Measurements from ENCODE around the gene BRSK2.

BRSK2 gene

DNA sequence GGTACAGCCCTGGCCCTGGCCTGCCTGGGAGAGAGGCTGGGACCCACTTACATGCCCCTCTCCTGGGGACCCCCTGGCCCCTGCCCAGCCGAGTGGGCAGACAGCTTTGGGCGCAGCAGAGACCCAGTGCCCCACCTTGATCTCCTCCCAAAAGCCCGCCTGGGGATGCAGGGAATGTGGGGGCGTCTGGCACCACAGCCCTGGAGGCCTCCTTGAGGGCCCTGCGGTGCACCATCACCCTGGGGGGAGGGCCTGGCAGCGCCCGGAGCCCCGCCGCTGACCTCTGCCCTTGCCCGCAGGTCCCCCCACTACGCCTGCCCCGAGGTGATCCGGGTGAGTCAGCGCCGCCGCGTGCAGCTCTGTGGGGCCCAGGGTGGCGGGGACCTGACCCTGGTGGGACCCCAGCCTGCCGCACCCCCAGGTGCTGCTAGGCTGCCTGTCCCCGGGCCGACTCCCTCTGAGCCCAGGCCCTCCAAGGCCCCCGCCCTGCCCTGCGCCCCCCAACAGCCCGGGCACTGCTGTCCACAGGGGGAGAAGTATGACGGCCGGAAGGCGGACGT lies 53.2 kb downstream of the BRSK2 start:
- FAIRE-seq (no peak), DNase-seq (ENCODE audit: insufficient read length, low spot score) (no peak)
- TF ChIP-seq, protein P1, sequence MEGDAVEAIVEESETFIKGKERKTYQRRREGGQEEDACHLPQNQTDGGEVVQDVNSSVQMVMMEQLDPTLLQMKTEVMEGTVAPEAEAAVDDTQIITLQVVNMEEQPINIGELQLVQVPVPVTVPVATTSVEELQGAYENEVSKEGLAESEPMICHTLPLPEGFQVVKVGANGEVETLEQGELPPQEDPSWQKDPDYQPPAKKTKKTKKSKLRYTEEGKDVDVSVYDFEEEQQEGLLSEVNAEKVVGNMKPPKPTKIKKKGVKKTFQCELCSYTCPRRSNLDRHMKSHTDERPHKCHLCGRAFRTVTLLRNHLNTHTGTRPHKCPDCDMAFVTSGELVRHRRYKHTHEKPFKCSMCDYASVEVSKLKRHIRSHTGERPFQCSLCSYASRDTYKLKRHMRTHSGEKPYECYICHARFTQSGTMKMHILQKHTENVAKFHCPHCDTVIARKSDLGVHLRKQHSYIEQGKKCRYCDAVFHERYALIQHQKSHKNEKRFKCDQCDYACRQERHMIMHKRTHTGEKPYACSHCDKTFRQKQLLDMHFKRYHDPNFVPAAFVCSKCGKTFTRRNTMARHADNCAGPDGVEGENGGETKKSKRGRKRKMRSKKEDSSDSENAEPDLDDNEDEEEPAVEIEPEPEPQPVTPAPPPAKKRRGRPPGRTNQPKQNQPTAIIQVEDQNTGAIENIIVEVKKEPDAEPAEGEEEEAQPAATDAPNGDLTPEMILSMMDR (IDR thresholded peaks at IDR 0.05; ENCODE audit: insufficient read depth, missing control alignments), result no peak

DNA sequence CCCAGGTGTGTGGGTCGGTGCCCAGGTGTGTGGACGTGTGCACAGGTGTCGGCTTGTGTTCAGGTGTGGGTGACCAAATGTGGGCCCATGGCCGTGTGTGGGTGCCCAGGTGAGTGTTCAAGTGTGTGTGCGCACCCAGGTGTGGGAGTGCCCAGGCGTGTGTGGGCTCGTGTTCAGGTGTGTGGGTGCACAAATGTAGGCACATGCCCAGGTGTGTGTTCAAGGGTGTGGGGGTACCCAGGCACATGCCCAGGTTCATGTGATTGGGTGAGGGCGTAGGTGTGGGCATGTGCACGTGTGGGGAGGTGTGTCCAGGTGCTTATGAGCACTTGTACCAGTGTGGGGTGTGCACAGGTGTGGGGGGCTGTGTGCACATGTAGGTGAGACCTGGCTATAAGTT lies 54.0 kb downstream of the BRSK2 start:
- DNase-seq (ENCODE audit: insufficient read length, low spot score) (no peak), FAIRE-seq (no peak)
- TF ChIP-seq, protein P1 (IDR thresholded peaks at IDR 0.05; ENCODE audit: insufficient read depth, missing control alignments), result no peak

DNA sequence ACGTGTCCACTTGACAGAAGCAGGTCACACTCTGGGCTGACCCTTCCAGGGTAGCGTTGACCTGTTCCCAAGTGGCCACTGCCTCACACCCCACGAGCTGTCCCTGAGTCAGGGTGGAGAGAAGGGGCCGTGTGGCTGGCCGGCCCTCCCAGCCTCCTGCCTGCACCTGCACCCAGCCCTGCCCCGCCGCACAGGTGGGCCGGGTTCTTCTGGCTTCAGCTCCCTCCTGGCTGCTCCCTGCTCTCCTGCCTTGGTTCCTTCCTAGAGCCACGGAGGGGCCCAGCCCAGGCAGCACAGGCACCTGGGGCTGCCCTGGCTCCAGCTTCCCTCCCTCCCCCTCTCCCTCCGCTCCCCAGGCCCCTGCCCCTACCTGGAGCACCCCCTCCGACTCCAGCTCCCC lies 54.6 kb downstream of the BRSK2 start:
- TF ChIP-seq, protein P1 (IDR thresholded peaks at IDR 0.05; ENCODE audit: insufficient read depth, missing control alignments), result no peak
- DNase-seq (ENCODE audit: insufficient read length, low spot score) (no peak), FAIRE-seq (no peak)

DNA sequence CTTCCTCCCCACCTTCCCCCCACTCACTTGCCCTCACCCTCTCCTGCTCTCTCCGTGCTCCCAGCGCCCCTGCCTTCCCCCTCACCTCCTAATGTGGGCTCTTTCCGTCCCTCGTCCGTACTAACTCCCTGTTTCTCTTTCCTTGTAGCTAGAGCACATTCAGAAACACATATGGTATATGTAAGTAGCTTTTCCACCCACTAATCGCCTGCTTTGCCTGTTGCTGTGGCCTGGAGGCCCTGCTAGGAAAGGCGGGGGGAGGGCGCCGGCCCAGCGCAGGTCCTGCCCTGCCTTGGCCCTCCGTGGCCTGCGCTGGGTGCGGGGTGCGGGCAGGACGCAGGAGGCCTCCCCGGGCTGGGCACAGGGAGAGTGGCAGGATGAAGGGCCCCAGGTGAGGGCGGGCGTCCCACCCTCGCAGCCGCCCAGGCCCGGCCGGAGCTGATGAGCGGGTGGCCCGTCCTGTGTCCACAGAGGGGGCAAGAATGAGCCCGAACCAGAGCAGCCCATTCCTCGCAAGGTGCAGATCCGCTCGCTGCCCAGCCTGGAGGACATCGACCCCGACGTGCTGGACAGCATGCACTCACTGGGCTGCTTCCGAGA lies 55.2 kb downstream of the BRSK2 start:
- DNase-seq (ENCODE audit: insufficient read length, low spot score) (peak; percentile 80), FAIRE-seq (no peak)
- TF ChIP-seq, protein P1 (IDR thresholded peaks at IDR 0.05; ENCODE audit: insufficient read depth, missing control alignments), result no peak

DNA sequence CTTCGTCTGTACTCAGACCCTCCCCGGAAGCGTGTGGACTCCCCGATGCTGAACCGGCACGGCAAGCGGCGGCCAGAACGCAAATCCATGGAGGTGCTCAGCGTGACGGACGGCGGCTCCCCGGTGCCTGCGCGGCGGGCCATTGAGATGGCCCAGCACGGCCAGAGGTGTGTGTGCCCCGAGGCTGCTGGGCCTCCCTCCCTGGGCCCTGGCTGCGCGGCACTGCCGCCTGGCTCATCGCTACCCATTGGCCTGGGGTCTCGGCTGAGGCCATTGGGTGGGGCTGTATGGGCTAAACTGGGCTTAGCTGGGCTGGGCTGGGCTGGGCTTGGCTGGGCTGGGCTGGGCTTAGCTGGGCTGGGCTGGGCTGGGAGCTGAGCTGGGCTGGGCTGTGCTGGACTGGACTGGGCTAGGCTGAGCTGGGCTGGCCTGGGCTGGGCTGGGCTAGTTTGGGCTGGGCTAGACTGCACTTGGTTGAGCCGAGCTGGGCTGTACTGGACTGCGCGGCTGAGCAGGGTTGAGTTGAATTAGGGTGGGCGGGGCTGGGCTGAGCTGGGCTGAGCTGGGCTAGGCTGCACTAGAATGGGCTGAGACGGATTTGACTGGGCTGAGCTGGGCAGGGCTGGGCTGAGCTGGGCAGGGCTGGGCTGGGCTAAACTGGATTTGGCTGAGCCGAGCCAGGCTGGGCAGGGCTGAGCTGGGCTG lies 56.2 kb downstream of the BRSK2 start:
- TF ChIP-seq, protein P1 (IDR thresholded peaks at IDR 0.05; ENCODE audit: insufficient read depth, missing control alignments), result no peak
- no peak for FAIRE-seq
- no peak for DNase-seq (ENCODE audit: insufficient read length, low spot score)

DNA sequence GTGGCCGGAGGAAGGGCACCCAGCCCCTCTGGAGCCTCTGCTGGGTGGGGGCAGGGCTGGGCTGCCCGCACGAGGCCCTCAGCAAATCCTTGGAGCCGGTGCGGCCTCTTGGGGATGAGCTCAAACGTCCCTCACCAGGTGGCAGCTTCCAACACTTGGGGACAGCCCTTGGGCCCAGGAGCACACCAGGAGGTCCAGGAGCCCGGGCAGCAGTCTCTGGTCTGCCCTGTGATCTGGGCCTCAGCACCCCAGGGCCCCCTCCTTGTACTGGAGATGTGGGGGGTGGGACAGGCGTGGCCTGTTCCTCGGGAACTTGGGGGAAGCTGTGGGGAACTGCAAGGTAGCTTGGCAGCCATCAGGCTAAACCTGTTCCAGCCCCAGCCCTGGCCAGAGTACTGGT lies 56.9 kb downstream of the BRSK2 start:
- DNase-seq (ENCODE audit: insufficient read length, low spot score), result no peak
- TF ChIP-seq, protein P1 (IDR thresholded peaks at IDR 0.05; ENCODE audit: insufficient read depth, missing control alignments), result no peak
- no peak for FAIRE-seq

Measured in D721Med (cell line).